Endothelial cell of umbilical vein (primary cell): ENCODE measurements around the gene TSR3. TPM values are rescaled to one million over a fixed set of nuclear protein-coding genes. Genes with fewer than 3 reads are reported as not detected.

ENCODE experiments used
- BruUV-seq: library from RNA; stranded (reverse); fragments of 400-500 nt; replicated peaks from 2 replicates; lab custom pipeline; 2021; lab: Mats Ljungman, UMichigan
- CTCF ChIA-PET: fragments of 300-600, 350-600 bp; sonication (Branson Sonifier 250); formaldehyde crosslinking; loops from one replicate; lab custom pipeline; 2021; ENCODE audit warnings: antibody characterized with exemption, inconsistent platforms; lab: Charles Lee
- POLR2A ChIA-PET: fragments of 300-600, 350-600 bp; sonication (Branson Sonifier 250); formaldehyde crosslinking; loops from one replicate; lab custom pipeline; 2021; ENCODE audit warnings: antibody characterized with exemption, inconsistent platforms; lab: Charles Lee
- DNase-seq: peaks from one replicate; pipeline ENCODE4 v3.0.0-alpha.2; 2011; ENCODE audit warnings: low read depth, low spot score
- FAIRE-seq: peaks from 2 replicates; lab custom pipeline; 2011; peaks lifted over from hg19 to GRCh38; lab: Jason Lieb, UNC
- H2AFZ ChIP-seq: 2 replicates; pipeline ENCODE4 v1.6.0; 2012; ENCODE audit warnings: low read depth, low read length, control low read depth, inconsistent platforms
- H3K27ac ChIP-seq: 2 replicates; pipeline ENCODE4 v1.5.1; 2011; ENCODE audit warnings: low read depth, mild to moderate bottlenecking, control low read depth, low read length, moderate library complexity; ENCODE audit not compliant: insufficient read depth
- H3K27me3 ChIP-seq, 2 experiments: 2 replicates each; pipeline versions ENCODE4 v1.6.0 to v1.6.1; 2011; ENCODE audit warnings: low read length in 2 of 2, mixed read lengths in 1 of 2; ENCODE audit not compliant: control insufficient read depth in 2 of 2, insufficient read depth in 2 of 2
- H3K36me3 ChIP-seq, 2 experiments: 2 replicates in 1 of 2; 3 replicates in 1 of 2; pipeline ENCODE4 v1.5.1; 2011; ENCODE audit warnings: low read length in 2 of 2, mild to moderate bottlenecking in 1 of 2, moderate library complexity in 1 of 2; ENCODE audit not compliant: control insufficient read depth in 2 of 2, insufficient read depth in 2 of 2; ENCODE audit errors: extremely low read depth in 1 of 2
- H3K4me1 ChIP-seq: 3 replicates; pipeline ENCODE4 v1.5.1; 2011; ENCODE audit warnings: mild to moderate bottlenecking, low read length; ENCODE audit not compliant: control insufficient read depth, insufficient read depth; ENCODE audit errors: extremely low read depth
- H3K4me2 ChIP-seq: 2 replicates; pipeline ENCODE4 v1.6.1; 2011; ENCODE audit warnings: low read length, control low read depth, mixed read lengths; ENCODE audit not compliant: insufficient read depth
- H3K4me3 ChIP-seq, 3 experiments: fragments of 200-600 bp in 1 of 3; sonication (generic), shearing (Covaris generic) in 1 of 3; replicated peaks in 1 of 3; 2 replicates each; pipeline ENCODE4 v1.5.1; 2011 to 2016; ENCODE audit warnings: control low read depth in 3 of 3, low read length in 3 of 3, mild to moderate bottlenecking in 2 of 3, inconsistent platforms in 1 of 3, low read depth in 1 of 3, moderate library complexity in 1 of 3; ENCODE audit not compliant: insufficient read depth in 1 of 3
- H3K79me2 ChIP-seq: 2 replicates; pipeline ENCODE4 v1.6.0; 2012; ENCODE audit warnings: low read length, inconsistent platforms; ENCODE audit not compliant: control insufficient read depth, insufficient read depth
- H3K9ac ChIP-seq: replicated peaks from 2 replicates; pipeline ENCODE3; 2011; ENCODE audit warnings: low read length, control low read depth; ENCODE audit not compliant: insufficient read depth; ENCODE audit errors: extremely low read depth
- H3K9me1 ChIP-seq: replicated peaks from 3 replicates; pipeline ENCODE4 v1.6.0; 2011; ENCODE audit warnings: mild to moderate bottlenecking, low read length; ENCODE audit not compliant: control insufficient read depth, insufficient read depth; ENCODE audit errors: extremely low read depth
- H3K9me3 ChIP-seq: replicated peaks from 2 replicates; pipeline ENCODE4 v1.5.1; 2012; ENCODE audit warnings: low read length, inconsistent platforms; ENCODE audit not compliant: control insufficient read depth, insufficient read depth
- H4K20me1 ChIP-seq: replicated peaks from 2 replicates; pipeline ENCODE3; 2011; ENCODE audit warnings: mild to moderate bottlenecking, low read length; ENCODE audit not compliant: control insufficient read depth, insufficient read depth; ENCODE audit errors: extremely low read depth
- EZH2 ChIP-seq: IDR thresholded peaks from 2 replicates; pipeline ENCODE4 v1.6.1; 2012; ENCODE audit warnings: borderline replicate concordance, low read depth, mild to moderate bottlenecking, moderate library complexity, low read length, inconsistent platforms; ENCODE audit not compliant: severe bottlenecking
- FOS ChIP-seq: IDR thresholded peaks from 2 replicates; pipeline ENCODE4 v1.6.1; 2011; ENCODE audit warnings: mild to moderate bottlenecking, low read length, moderate library complexity, borderline replicate concordance; ENCODE audit not compliant: insufficient read depth
- GATA2 ChIP-seq: IDR thresholded peaks from 2 replicates; pipeline ENCODE4 v1.7.0; 2011; ENCODE audit warnings: low read depth, mild to moderate bottlenecking, moderate library complexity, mixed read lengths, low read length; ENCODE audit not compliant: insufficient read length, insufficient read depth
- JUN ChIP-seq: IDR thresholded peaks from 2 replicates; pipeline ENCODE4 v1.6.1; 2011; ENCODE audit warnings: borderline replicate concordance, low read depth; ENCODE audit not compliant: insufficient read length, insufficient read depth
- MYC ChIP-seq: IDR thresholded peaks from one replicate; pipeline ENCODE4 v1.6.1; 2011; ENCODE audit warnings: mild to moderate bottlenecking, low read depth, low read length
- POLR2A ChIP-seq: IDR thresholded peaks from 2 replicates; pipeline ENCODE4 v1.6.1; 2012; ENCODE audit warnings: low read depth, mild to moderate bottlenecking, control low read depth, low read length
- POLR2AphosphoS5 ChIP-seq: IDR thresholded peaks from 2 replicates; pipeline ENCODE4 v1.6.1; 2012; ENCODE audit warnings: low read depth, mild to moderate bottlenecking, control low read depth, low read length, moderate library complexity; ENCODE audit not compliant: insufficient read depth
- dilution Hi-C: fragments of 300-500 bp; cut with MboI; formaldehyde crosslinking; loops from one replicate; pipeline ENCODE4 v1.15.0; 2019; ENCODE audit warnings: low sequenced_read_pairs; ENCODE audit not compliant: extremely low pct_ligation_motif_present
- intact Hi-C: fragments of 100-400 bp; cut with micrococcal nuclease; formaldehyde crosslinking; loops from one replicate; pipeline ENCODE4 v1.10.0; 2022
- polyA plus RNA-seq, 4 experiments: library from polyadenylated mRNA; depleted of rRNA in 3 of 4; stranded (reverse) in 3 of 4; unstranded in 1 of 4; fragments of >200 nt; gene quantifications; 2 replicates each; pipeline versions ENCODE4 v1.2.1 to v1.2.3, GENCODE V29; 2011 to 2012; ENCODE audit warnings: missing spikeins in 1 of 4
- total RNA-seq: library from RNA; stranded (reverse); gene quantifications from 2 replicates; pipeline ENCODE4 v1.2.3, GENCODE V29; 2021
- TF ChIP-seq, protein P1 (sequence below), 2 donors: IDR thresholded peaks; 1 replicate in 1 of 2; 2 replicates in 1 of 2; pipeline ENCODE4 v1.5.1; 2011; ENCODE audit warnings: low read length in 2 of 2, mild to moderate bottlenecking in 2 of 2, moderate library complexity in 2 of 2, control low read depth in 1 of 2, inconsistent platforms in 1 of 2, low read depth in 1 of 2; ENCODE audit not compliant: insufficient read depth in 1 of 2; ENCODE audit errors: extremely low read depth in 1 of 2
- TF ChIP-seq, protein P2 (sequence below): IDR thresholded peaks from 2 replicates; pipeline ENCODE4 v1.6.1; 2011; ENCODE audit not compliant: insufficient read depth, insufficient read length

The TSR3 gene
- total and polyA plus RNA-seq, 2 donors (not counting 3 experiments of a cell fraction or from before 2014, with no cell fraction given), result 65.4 to 82.7 TPM

DNA sequence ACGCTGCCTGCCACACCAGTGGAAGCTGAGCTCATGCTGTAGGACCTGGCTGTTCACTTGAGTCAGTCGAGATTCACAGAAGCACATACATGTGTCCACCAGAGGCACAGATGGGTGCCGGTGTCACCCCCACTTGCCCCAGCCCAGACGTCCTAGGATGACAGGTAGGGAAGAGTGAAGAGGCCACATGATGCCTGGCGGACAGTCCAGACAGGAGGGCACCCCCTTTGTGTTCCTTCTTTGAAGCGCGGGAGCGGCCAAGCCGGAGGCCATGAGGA lies 33.5 kb downstream of the TSR3 start:
- Histone ChIP-seq H3K4me1 (no peaks in the 10 kb centered on the region), H4K20me1 (no peaks in the 10 kb centered on the region), H3K27me3 (no peaks in the 10 kb centered on the region), H3K27ac (no peak overlapping the region), H3K79me2 (peaks cover 46% of the 10 kb centered on the region), H2AFZ (no peak overlapping the region), H3K36me3 (peaks cover 20 to 70% of the 10 kb centered on the region in 2 experiments), H3K9me1 (no peaks in the 10 kb centered on the region), H3K4me2 (no peak overlapping the region), H3K9ac (no peak overlapping the region), H3K9me3 (no peaks in the 10 kb centered on the region), H3K4me3 (no peak overlapping the region)
- POLR2A ChIA-PET, result no interaction called here
- no peak for FAIRE-seq
- no peak for DNase-seq
- intact Hi-C loops, result no loop called here
- no peak for TF ChIP-seq JUN
- no peak for TF ChIP-seq GATA2
- TF ChIP-seq, protein P1, sequence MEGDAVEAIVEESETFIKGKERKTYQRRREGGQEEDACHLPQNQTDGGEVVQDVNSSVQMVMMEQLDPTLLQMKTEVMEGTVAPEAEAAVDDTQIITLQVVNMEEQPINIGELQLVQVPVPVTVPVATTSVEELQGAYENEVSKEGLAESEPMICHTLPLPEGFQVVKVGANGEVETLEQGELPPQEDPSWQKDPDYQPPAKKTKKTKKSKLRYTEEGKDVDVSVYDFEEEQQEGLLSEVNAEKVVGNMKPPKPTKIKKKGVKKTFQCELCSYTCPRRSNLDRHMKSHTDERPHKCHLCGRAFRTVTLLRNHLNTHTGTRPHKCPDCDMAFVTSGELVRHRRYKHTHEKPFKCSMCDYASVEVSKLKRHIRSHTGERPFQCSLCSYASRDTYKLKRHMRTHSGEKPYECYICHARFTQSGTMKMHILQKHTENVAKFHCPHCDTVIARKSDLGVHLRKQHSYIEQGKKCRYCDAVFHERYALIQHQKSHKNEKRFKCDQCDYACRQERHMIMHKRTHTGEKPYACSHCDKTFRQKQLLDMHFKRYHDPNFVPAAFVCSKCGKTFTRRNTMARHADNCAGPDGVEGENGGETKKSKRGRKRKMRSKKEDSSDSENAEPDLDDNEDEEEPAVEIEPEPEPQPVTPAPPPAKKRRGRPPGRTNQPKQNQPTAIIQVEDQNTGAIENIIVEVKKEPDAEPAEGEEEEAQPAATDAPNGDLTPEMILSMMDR (IDR thresholded peaks at IDR 0.05; ENCODE audit: extremely low read depth in 1 of 2, insufficient read depth in 1 of 2, low read depth in 1 of 2, low read length in 2 of 2), result no peak
- no peak for TF ChIP-seq POLR2AphosphoS5
- no peak for TF ChIP-seq MYC
- no peak for TF ChIP-seq EZH2
- TF ChIP-seq, protein P2, sequence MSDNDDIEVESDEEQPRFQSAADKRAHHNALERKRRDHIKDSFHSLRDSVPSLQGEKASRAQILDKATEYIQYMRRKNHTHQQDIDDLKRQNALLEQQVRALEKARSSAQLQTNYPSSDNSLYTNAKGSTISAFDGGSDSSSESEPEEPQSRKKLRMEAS, result no peak
- TF ChIP-seq FOS, result no peak
- no peak for TF ChIP-seq POLR2A
- no TSS peak for BruUV-seq
- dilution Hi-C loops, result no loop called here
- CTCF ChIA-PET, result interaction anchor here (0.5 kb wide), 1 partner anchor 13 kb away, joined by 3 read pairs; no protein-coding TSS in a partner anchor
